ENCODE data around the gene RNF146.
"Not testable (repeated sequence)": the region's sequence is repeated elsewhere in the genome, so short reads cannot be mapped to it uniquely, and the experiment has no call there.

Gene RNF146

DNA sequence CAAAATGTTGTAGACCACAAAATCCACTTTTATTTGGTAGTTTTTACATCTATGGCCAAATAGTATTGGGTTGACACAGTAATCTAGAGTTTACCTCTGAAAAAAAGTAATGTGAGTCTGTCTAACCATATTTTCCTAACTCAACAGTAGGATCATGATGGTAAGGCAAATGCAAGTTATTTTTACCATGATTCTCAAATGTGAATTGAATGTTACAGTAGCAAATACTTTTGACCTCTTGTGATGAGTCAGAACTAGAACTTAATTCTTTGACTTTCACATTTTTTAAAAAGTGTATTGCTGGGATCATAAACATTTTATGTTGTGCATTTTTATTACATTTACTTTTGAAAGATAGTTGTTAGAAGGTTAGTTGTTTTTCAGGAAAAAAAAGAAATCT, 22.0 kb downstream of the RNF146 start:
- DNase-seq: no peak

DNA sequence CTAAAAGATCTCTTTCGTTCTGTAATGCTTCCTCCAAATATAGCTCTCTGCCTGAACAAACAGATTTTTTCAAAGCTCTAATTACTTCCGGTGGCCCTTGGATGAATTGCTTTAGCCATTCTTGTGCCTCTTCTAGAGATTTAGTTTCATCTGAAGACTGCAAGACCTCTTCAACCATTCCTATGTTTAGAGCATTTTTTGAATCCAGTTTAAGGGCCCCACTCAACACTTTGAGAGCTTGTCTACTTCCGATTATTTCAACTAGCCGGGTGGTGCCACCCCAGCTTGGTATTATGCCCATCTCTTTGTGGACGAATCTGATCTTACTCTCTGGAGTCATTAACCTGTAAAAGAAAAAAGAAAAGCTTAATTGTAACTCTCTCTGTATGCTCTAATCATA, 23.3 kb downstream of the RNF146 start:
- DNase-seq: no peak

DNA sequence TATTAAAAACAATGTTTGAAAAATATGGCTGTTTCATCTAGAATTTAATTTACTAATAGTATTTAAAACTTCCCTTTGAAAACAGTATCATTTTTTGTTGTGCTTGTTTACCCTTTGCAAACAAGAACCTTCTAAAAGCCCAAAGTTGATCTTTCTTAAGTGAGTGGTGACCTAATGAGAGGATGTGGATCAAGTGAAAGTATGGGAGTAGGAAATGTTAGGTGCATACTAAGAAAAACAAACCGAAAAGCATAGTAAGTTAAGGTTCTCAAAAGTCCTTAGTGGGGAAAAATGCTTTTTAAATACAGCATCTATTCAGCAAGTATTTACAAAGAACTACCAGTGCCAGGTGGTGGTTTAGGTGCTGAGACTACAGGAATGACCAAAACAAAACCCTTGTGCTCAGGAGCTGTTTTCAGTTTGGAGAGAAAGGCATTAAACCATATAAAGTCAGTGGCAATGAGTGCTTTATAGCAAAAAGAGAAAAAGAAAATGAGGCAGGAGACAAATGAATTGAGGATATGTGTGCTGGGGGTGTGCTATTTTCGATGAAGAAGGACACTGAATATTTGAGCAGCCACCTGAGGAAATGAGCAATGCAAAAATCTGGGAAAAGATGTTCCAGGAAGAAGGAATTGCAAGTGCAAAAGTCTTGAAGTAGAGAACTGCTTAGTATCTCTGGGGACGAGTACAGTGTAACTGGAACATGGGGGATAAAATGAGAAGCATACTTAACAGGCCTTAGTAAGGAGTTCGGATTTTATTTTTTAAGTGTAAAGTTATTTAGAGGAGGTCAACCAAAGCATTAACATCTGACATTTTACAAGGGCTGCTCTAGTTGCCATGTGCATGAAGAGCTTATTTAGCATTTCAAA, 24.0 kb downstream of the RNF146 start:
- DNase-seq: no peak

DNA sequence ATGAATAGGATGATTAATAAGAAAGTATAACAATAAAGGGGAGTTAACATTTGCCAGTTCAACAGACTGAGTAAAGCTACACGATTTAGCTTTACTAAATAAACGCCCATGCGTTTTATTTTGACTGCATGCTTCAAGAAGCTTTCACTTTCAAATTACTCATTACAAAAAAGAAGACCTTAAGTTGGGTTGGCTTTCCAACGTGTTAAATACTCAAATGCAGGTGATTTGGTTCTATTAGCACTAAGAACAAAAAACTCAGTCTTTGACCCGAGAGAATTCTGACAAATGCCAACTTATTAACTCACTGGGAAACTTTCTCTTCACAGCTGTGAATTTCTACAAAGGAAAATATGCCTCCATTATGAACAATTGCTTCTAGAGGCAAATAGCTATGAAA, 24.8 kb downstream of the RNF146 start:
- no peak for DNase-seq

DNA sequence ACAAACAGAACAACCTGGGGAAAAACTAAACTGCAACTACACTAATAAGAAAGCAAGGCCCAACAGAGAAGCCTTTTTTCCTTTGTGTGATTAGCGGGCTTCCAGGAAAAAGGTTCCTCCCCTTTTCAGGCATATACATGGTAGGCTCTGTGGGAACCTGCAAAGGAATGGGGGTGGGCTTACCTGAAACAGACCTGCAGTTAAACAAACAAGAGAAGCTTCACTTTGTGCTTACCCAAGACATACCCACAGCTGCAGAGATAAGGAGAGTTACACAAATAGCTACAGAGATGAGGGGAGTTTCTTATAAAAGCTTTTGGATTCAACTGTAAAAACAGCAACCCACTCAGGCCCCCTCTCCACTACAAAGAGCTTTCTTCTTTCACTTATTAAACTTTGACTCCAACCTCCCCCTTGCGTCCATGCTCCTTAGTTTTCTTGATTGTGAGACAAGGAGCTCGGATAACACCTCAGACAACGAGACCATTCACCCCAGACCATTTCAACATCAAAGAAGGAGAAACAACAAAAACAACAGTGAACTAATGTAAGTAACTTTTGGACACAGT, 30.9 kb downstream of the RNF146 start:
- DNase-seq: no peak

DNA sequence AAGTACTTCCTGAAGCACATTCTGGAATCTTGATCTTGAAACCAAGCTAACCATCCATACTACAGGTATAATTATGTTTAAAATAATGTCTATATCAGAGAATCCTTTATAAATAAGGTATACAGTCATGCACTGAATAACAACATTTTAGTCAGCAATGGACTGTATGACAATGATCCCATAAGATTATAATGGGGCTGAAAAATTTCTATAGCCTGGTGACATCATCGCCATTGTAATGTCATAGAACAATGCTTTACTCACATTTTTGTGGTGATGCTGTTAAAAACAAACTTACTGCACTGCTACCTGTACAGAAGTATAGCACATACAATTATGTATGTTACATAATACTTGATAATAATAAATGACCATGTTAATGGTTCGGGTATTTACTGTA, 31.8 kb downstream of the RNF146 start:
- no peak for DNase-seq

DNA sequence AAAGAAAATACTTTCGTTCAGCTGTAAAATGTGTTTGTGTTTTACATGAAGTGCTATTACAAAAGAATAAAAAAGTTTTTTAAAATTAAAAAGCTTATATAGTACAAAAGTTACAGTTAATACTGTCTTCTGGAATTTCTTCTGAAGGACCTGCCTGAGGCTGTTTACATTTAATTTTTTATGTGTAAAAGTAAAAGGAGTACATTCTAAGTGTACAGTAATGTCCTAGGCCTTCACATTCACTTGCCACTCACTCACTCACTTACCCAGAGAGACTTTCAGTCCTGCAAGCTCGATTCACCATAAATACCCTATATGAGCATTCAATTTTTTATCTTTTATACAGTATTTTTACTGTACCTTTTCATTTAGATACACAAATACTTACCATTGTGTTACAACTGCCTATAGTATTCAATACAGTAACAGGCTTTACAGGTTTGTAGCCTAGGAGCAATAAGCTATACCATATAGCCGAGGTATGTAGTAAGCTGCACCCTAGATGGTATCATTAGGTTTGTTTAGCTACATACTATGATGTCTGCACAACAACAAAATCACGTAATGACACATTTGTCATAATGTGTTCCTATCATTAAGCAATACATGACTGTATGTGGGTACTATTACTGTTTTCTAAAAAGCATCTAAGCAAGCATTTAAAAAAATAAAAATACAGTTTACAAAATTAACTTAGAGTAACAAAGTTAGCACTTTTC, 33.0 kb downstream of the RNF146 start:
- no peak for DNase-seq

DNA sequence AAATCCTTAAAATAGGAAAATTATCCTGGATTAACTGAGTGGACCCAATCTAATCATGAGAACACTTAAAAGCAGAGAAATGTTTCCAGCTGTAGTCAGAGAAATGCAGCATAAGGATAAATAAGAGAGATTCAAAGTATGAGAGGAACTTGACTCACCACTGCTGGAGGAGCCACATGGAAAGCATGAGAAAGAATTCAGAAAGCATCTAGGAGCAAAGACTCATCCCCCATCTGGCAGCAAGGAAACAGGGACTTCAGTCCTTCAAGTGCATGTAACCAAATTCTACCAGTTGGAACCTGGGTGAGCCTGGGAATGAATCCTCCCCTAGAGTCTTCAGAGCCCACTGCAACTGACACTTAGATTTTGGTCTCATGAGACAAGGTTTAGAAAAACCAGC, 33.7 kb downstream of the RNF146 start:
- no peak for DNase-seq

DNA sequence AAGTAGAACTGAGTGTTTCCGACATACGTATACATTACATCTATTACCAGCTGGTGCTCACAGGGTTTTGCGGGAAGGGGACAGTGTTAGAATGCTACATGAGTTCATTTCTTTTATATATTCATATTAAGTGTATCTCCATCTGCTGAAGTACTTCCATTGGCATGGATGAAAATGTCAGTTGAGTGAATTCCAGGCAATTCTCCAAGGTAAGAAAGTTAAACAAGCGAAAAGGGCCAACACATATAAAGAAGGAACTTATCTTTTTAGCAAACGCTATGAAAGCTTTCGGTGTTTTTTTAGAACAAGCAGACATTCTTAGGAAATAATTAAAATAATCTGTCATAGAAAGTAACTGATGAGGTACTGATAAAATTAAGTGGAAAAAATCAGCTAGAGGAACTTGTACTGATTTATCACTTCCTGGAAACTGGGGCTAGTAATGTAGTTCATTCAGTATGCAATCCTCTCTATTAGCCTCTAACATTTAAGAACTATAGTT, 34.6 kb downstream of the RNF146 start:
- DNase-seq: no peak

DNA sequence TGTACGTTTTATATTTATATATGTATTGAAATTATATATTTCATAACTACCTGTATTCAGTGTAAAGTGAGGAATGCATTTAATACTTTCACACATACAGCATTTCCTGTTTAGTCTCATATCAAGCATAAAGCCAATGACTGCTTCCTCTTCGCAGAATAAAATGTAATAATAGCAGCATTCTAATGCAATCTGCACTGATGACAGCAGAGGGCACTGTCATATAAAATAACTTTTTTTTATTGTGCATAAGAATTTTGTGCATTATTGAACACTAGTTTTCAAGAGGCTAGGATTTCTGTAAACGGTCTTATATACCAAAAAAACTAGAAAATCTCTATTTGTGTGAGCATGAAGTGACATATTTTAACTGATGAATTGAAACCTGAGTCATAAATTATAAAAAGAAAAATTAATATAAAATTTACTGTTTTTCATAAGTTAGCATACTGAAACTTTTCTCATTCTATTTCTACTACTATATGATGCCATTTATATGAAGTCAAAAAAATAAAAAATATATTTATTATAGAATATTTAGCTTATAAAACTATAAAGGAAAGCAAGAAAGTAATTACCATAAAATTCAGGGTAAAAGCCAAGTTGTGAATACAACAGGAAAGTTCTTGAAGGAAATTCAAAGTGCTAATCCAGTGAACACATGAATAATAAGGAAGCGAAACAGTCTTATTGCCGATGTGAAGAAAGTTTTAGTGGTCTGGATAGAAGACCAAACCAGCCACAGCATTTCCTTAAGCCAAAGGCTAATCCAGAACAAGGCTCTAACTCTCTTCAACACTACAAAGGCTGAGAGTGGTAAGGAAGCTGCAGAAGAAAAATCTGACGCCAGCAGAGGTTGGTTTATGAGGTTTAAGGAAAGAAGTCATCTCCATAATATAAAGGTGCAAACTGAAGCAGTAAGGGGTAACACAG, 36.3 kb downstream of the RNF146 start:
- peak; percentile 16 for DNase-seq

DNA sequence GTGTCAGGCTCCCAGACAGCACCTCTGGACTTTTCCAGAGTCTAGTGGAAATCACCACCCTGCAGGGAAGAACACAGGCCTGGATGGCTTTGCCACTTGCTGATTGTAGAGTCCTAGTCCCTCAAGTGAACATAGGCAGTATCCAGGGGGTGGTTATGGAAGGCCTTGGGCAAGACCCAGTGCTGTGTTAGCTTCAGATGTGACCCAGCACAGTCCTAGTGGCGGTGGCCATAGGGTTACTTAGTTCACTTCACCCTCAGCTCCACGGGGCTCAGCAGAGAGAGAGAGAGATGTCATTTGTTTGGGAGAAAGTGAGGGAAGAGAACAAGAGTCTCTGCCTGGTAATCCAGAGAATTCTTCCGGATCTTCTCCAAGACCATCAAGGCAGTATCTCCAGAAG, 37.3 kb downstream of the RNF146 start:
- DNase-seq: no peak

DNA sequence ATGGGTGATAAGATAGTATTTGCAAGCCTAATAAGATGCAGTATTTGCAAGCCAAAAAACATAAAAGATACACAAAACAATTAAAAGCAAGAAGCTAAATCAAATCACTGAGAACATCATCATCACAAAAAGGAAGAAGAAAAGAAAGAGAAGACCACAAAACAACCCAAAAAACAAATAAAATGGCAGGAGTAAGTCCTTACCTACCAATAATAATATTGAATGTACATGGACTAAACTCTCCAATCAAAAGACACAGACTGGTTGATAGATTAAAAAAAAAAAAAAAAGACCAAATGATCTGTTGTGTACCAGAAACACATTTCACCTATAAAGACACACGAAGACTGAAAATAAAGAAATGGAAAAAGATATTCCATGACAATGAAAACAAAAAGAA, 39.1 kb downstream of the RNF146 start:
- DNase-seq: no peak

DNA sequence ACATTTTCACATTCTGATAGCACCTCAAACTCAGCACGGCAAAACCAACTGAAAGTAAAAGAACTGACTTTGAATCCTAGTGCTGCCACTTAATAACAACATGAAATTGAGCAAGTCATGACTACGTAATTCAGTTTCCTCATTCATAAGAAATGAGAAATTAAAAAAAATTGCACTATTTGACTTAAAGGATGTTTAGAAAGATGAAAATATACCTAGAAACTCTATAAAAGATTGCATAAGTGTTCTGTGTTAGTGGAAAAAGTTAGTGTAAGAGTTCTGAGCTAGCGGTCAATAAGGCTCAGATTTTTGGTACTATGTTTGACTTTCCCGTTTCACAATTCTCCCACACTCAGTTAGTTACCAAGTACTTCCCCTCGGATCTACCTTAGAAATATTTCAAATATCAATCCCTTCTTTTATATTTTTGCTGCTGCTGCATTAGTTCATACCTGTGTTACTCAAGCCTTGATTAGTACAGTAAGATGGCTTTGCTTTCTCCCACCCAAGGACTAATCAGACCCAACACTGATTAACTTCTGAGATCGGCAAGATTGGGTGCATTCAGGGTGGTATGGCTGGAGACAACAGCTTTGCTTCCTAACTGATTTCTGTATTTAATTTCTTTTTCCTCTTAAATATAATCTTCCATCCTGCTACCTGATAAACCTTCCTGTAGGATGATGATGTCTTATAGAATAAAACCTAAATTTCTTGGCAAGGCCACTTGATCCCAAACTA, 50.9 kb downstream of the RNF146 start:
- no peak for DNase-seq

DNA sequence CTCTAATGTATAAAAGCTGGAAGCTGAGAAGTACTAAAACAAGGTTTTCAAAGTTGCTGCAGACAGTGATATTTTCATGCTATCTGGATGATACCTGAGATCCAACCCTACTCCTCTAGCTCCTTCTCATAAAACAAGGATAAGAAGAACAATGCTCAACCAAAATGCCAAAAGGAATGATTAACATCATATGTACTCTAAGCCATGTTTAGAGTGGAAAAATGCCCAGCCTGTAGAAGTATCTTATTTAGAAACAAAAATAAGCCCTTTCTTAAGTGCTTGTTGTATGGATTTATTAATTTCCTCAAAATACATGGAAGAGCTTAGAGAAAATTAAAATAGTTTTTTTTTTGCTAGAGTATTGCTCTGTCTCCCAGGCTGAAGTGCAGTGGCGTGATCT, 53.0 kb downstream of the RNF146 start:
- no peak for DNase-seq

DNA sequence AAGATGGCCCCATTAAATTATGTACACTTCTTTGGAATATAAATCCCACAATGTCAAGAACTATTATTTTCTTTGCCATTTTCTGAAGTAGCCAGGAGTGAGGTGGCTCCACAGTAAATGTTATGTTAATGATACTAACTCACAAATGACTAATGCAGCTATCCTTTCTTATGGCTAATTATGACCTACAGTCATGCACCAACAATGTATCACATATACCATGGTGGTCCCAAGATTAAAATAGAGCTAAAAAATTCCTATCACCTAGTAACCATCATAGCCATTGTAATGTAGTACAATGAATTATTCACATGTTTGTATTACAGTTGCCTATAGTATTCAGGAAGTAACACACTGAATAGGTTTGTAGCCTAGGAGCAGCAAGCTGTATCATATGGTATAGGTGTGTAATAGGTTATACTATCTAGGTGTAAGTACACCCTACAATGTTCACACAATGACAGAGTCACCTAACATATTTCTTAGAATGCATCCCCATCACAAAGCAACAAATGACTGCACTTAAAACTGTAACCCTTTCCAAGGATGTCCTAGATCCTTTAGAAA, 61.5 kb downstream of the RNF146 start:
- DNase-seq: no peak

DNA sequence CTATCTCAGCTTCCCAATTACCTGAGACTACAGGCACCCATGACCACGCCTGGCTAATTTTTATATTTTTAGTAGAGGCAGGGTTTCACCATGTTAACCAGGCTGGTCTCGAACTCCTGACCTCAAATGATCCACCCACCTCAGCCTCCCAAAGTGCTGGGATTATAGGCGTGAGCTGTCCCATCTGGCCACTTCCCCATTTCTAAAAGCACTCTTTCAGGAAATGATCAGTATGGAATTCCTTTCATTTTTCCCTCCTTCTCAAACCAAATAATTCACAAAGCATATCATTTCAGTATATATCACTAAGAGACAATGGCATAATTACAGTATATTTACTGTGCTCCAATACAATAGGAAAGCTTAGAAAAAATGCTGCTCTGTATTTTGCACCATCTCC, 64.6 kb downstream of the RNF146 start:
- DNase-seq: not testable (repeated sequence)

DNA sequence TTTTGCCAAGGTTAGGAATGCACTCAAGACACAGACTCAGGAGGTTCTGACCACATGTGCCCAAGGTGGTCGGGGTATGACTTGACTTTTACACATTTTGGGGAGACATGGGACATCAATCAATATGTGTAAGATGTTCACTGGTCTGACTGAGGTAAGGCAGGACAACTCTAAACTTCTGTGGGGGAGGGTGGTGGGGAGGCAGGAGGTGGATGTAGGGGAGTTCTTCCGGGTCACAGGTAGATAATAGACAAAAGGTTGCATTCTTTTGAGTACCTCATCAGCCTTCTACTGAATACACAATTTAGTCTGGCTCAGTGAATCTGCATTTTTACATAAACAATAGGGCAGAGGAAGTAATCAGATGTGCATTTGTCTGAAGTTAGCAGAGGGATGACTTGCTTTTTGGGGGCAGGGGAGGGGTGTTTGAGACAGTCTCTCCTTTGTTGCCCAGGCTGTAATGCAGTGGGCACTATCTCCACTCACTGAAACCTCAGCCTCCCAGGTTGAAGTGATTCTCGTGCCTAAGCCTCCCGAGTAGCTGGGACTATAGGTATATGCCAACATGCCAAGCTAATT, 65.8 kb downstream of the RNF146 start:
- DNase-seq: no peak
